ENCODE measurements around the gene SLC44A4. TPM values are rescaled to one million over a fixed set of nuclear protein-coding genes. Genes with fewer than 3 reads are reported as not detected.
A peak's percentile ranks its signal among the peaks of the same experiment; 100 is the strongest.

The SLC44A4 gene
- total and polyA plus RNA-seq, 2 of the 8 experiments (the other 6 are each of a cell fraction or from before 2014, with no cell fraction given) = 4.8 to 7.0 TPM

- Histone ChIP-seq H3K36me3 (ENCODE audit: control insufficient read depth in 2 of 4, insufficient read depth in 4 of 4, low read length in 3 of 4) (peaks cover 26 to 60% (median 40%) of the 10 kb centered on the region in 4 experiments), H3K4me1 (replicated peaks in 1 of 4; ENCODE audit: control insufficient read depth in 3 of 4, insufficient read depth in 4 of 4, low read length in 3 of 4) (peaks cover 2 to 8% (median 5%) of the 10 kb centered on the region in 4 experiments; a peak in 4 of 7 replicates), H3K79me2 (ENCODE audit: control insufficient read depth in 1 of 2, insufficient read depth in 2 of 2, low read length in 2 of 2) (peaks cover 4 to 14% of the 10 kb centered on the region in 2 experiments; a peak in 3 of 4 replicates), H3K14ac (ENCODE audit: insufficient read length) (no peak overlapping the region), H2AFZ (ENCODE audit: low read length) (no peak overlapping the region), H3K79me1 (ENCODE audit: low read depth, low read length) (peaks cover 3% of the 10 kb centered on the region; the same call in 1 of the 2 replicates), H2BK15ac (ENCODE audit: low read length) (no peak overlapping the region), H3K9me3 (ENCODE audit: insufficient read depth in 2 of 2, low read depth in 1 of 2, low read length in 1 of 2) (no peaks in the 10 kb centered on the region), H3K56ac (replicated peaks; ENCODE audit: insufficient read length, low read depth, low read length) (no peak overlapping the region), H3K27ac (ENCODE audit: low read depth, low read length) (no peak overlapping the region), H3K4ac (replicated peaks; ENCODE audit: insufficient read length, low read depth, low read length) (no peak overlapping the region), H3K4me3 (ENCODE audit: extremely low read depth in 1 of 4, insufficient read depth in 2 of 4, low read depth in 3 of 4, low read length in 4 of 4) (no peak overlapping the region), H3K23ac (ENCODE audit: insufficient read length) (no peak overlapping the region), H2BK5ac (ENCODE audit: low read depth, low read length) (no peak overlapping the region), H2BK120ac (replicated peaks; ENCODE audit: low read depth, low read length) (no peak overlapping the region), H4K91ac (replicated peaks; ENCODE audit: insufficient read length, low read length) (no peak overlapping the region), H2BK20ac (ENCODE audit: low read length) (no peak overlapping the region), H3K27me3 (replicated peaks in 1 of 4; ENCODE audit: control insufficient read depth in 3 of 4, extremely low read depth in 1 of 4, insufficient read depth in 3 of 4, low read length in 3 of 4) (no peaks in the 10 kb centered on the region), H4K20me1 (replicated peaks in 1 of 2; ENCODE audit: control insufficient read depth in 1 of 2, insufficient read depth in 2 of 2, low read length in 2 of 2) (peaks cover 16 to 18% of the 10 kb centered on the region in 2 experiments), H2BK12ac (ENCODE audit: low read depth, low read length) (no peak overlapping the region), H3K18ac (ENCODE audit: extremely low read depth, low read length) (no peak overlapping the region), H3K4me2 (ENCODE audit: insufficient read depth in 1 of 2, low read depth in 2 of 2, low read length in 2 of 2) (no peak overlapping the region), H3K9ac (replicated peaks in 1 of 4; ENCODE audit: extremely low read depth in 1 of 4, low read depth in 3 of 4, low read length in 3 of 4) (no peak overlapping the region), H2AK5ac (ENCODE audit: low read depth, low read length) (no peak overlapping the region), H4K8ac (ENCODE audit: extremely low read depth, insufficient read depth, low read length) (peak overlapping the region; percentile 57; the same call in 1 of the 2 replicates), H3K23me2 (ENCODE audit: low read depth, low read length) (peaks cover 7% of the 10 kb centered on the region), H4K5ac (ENCODE audit: insufficient read length, low read depth, low read length) (no peak overlapping the region)
- WGBS, 2 experiments (ENCODE audit: extremely low coverage in 1 of 2, insufficient coverage in 1 of 2, insufficient read length in 1 of 2, insufficient replicate concordance in 2 of 2, low coverage in 1 of 2, low lambda C conversion rate in 2 of 2, missing lambda C conversion rate in 1 of 2) = 92% methylated on average over 9 of the region's 9 CpGs; no CpG with 5 or more reads in 1 of the 2 experiments
- DNase-seq (ENCODE audit: low read depth in 1 of 2, low spot score in 2 of 2) (no peak), FAIRE-seq (no peak)
- CTCF ChIA-PET (ENCODE audit: partially characterized antibody) = interaction anchor here (0.6 to 1.9 kb wide), 5 partner anchors 12 to 154 kb away, joined by 3 to 5 read pairs (median 3); no protein-coding TSS in a partner anchor
- POLR2A ChIA-PET (ENCODE audit: partially characterized antibody) = interaction anchor here (0.7 to 12.6 kb wide), 16 partner anchors 7 to 956 kb away, joined by 3 to 189 read pairs (median 8); partner anchors contain the start of genes HSPA1A, HSPA1B, HSPA1L and LSM2
- TF ChIP-seq SIX5 (IDR thresholded peaks at IDR 0.05; ENCODE audit: low read depth, low read length) (no peak), SIN3A (conservative IDR thresholded peaks at IDR 0.05 in 1 of 2, IDR thresholded peaks at IDR 0.05 in 1 of 2; ENCODE audit: low read depth in 1 of 2, low read length in 2 of 2) (no peak), TAF7 (optimal IDR thresholded peaks at IDR 0.05; ENCODE audit: borderline replicate concordance, low read depth, low read length) (no peak), SIRT6 (IDR thresholded peaks at IDR 0.05; ENCODE audit: low read length) (no peak), RXRA (IDR thresholded peaks at IDR 0.05; ENCODE audit: insufficient read depth, low read depth, low read length) (no peak), E2F6 (IDR thresholded peaks at IDR 0.05) (no peak), CBX5 (IDR thresholded peaks at IDR 0.05; ENCODE audit: low read depth, low read length) (no peak), GABPA (IDR thresholded peaks at IDR 0.05; ENCODE audit: borderline replicate concordance, insufficient read depth, low read length) (no peak), RAD21 (IDR thresholded peaks at IDR 0.05 in 1 of 2, conservative IDR thresholded peaks at IDR 0.05 in 1 of 2; ENCODE audit: low read depth in 2 of 2, low read length in 2 of 2) (no peak), MAFK (IDR thresholded peaks at IDR 0.05; ENCODE audit: low read depth, low read length) (no peak), TBP (IDR thresholded peaks at IDR 0.05; ENCODE audit: low read depth, low read length) (no peak), KDM5A (IDR thresholded peaks at IDR 0.05; ENCODE audit: low read length) (no peak), RBBP5 (IDR thresholded peaks at IDR 0.05; ENCODE audit: borderline replicate concordance, low read depth, low read length) (no peak)
These were observed 36.7 kb downstream of the SLC44A4 start for GRCh38 chr6:31842053-31842452.

All from H1 (cell line).